Stomach (tissue), 9 donors: ENCODE measurements around the gene PDIA5. TPM values are rescaled to one million over a fixed set of nuclear protein-coding genes. Genes with fewer than 3 reads are reported as not detected.

Experiments
- DNase-seq, 2 donors: peaks; one replicate each; pipeline versions ENCODE4 v3.0.0 to v3.0.0-alpha.2; 2013 to 2019
- H3K27ac ChIP-seq, 5 donors: fragments of 200-600 bp in 4 of 5; sonication (generic) in 4 of 5; one replicate each; pipeline ENCODE4 v1.5.1; 2013 to 2019; ENCODE audit warnings: mild to moderate bottlenecking in 1 of 5, moderate library complexity in 1 of 5
- H3K27me3 ChIP-seq, 3 donors: fragments of 200-600 bp; sonication (generic); one replicate each; pipeline ENCODE4 v1.5.1; 2017 to 2019; ENCODE audit warnings: mixed run types in 1 of 3
- H3K36me3 ChIP-seq, 4 donors: fragments of 200-600 bp; sonication (generic); 1 replicate in 3 of 4; 2 replicates in 1 of 4; pipeline ENCODE4 v1.5.1; 2016 to 2019
- H3K4me1 ChIP-seq, 4 donors: fragments of 200-600 bp; sonication (generic); one replicate each; pipeline ENCODE4 v1.5.1; 2016 to 2019
- H3K4me3 ChIP-seq, 4 donors: fragments of 200-600 bp; sonication (generic) in 3 of 4; one replicate each; pipeline ENCODE4 v1.5.1; 2016 to 2019; ENCODE audit warnings: mild to moderate bottlenecking in 1 of 4
- H3K9me3 ChIP-seq, 4 donors: fragments of 200-600 bp; sonication (generic); one replicate each; pipeline ENCODE4 v1.5.1; 2016 to 2019
- CTCF ChIP-seq, 7 experiments: fragments of 450-650 bp in 4 of 7; fragments of 200-600 bp in 3 of 7; sonication (generic) in 3 of 7; IDR thresholded peaks; one replicate each; pipeline ENCODE4 v1.5.1; 2016 to 2019; ENCODE audit warnings: antibody characterized with exemption in 7 of 7, control low read depth in 2 of 7, mild to moderate bottlenecking in 1 of 7
- EP300 ChIP-seq: sonication (generic); formaldehyde crosslinking; IDR thresholded peaks from one replicate; pipeline ENCODE4 v1.6.1; 2017; ENCODE audit warnings: antibody characterized with exemption
- POLR2A ChIP-seq, 4 donors: fragments of 450-650 bp; IDR thresholded peaks; one replicate each; pipeline ENCODE4 v1.6.1; 2016; ENCODE audit warnings: antibody characterized with exemption in 4 of 4, control low read depth in 2 of 4, mild to moderate bottlenecking in 1 of 4, moderate library complexity in 1 of 4
- POLR2AphosphoS5 ChIP-seq, 3 donors: sonication (generic); formaldehyde crosslinking; IDR thresholded peaks; one replicate each; pipeline ENCODE4 v1.6.1; 2016; ENCODE audit warnings: antibody characterized with exemption in 3 of 3
- WGBS, 5 donors: extraction: QIAGEN DNeasy Blood & Tissue Kit in 3 of 5; methylation state at CpG; one replicate each; pipeline versions ENCODE4 v1.1.5 to v1.1.7; 2013 to 2018; 5-methylcytosine and 5-hydroxymethylcytosine counted together
- intact Hi-C: fragments of 100-400 bp; cut with DNase I; formaldehyde crosslinking; loops from one replicate; pipeline ENCODE4 v1.15.1; 2023; ENCODE audit warnings: low total_unique reads
- polyA plus RNA-seq, 3 donors: library from polyadenylated mRNA; stranded (reverse); fragments of 200-250 nt; gene quantifications; one replicate each; pipeline ENCODE4 v1.2.3, GENCODE V29; 2013
- total RNA-seq, 5 donors: library from RNA; depleted of rRNA; stranded (reverse); fragments of >200 nt; gene quantifications; one replicate each; pipeline versions ENCODE4 v1.1.0 to v1.2.3, GENCODE V29; 2014 to 2016
- donor health status: healthy with polysubstance abuse.
- donor health status: Bipolar disorder and iron deficiency.
- donor health status: healthy.

Gene PDIA5
- total and polyA plus RNA-seq, 8 donors, result 13.9 to 75.3 (median 35.0) TPM

DNA sequence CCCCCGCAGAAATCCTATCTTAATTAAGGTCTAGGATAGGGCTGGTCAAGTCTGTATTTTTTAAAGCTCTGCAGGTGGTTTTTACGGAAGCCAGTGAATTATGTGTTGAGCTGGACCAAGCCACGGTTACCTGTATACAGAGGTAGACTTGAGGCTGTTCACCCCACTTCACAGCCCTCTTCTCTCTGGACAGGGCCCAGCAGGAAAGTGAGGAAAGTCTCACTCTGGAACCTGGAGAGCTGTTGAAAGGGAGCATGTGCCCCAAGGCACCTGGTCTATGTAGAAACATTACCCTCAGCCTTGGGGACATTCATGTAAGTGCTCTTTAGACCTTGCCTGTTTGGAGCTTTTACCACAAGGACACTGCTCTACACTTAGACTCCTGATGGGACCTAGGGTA lies 46.1 kb upstream of the PDIA5 start:
- Histone ChIP-seq H3K4me1 (peaks cover 0 to under 1% (median 0%) of the 10 kb centered on the region in 4 donors), H3K36me3 (no peaks in the 10 kb centered on the region), H3K4me3 (no peak overlapping the region), H3K27me3 (peaks cover 0 to 43% (median 11%) of the 10 kb centered on the region in 3 donors), H3K9me3 (no peaks in the 10 kb centered on the region), H3K27ac (no peak overlapping the region)
- intact Hi-C loops, result no loop called here
- no peak for DNase-seq
- 80 to 96% (median 81%) methylated on average over 3 of the region's 3 CpGs for WGBS, 5 donors
- no peak for TF ChIP-seq POLR2AphosphoS5 (IDR thresholded peaks at IDR 0.05)
- no peak for TF ChIP-seq CTCF (IDR thresholded peaks at IDR 0.05)
- no peak for TF ChIP-seq EP300
- TF ChIP-seq POLR2A (IDR thresholded peaks at IDR 0.05), result no peak

DNA sequence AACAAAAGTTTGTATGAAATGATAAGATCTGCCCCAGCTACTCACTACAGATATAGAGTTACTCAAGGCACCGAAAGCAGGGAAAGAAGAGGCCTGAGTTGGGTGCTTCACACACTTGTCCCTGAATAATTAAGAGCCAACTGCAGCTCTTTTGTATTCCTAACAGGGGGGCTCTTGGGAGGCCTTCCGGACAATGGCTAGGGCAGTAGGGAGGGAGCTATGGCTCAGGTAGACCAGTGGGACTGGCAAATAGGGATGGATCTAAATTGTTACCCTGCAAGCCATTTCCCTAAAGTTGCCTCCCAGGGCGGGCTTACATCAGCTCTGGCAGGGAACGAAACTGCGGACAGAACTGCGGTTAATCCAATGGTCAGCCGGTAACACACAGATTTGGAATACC lies 45.4 kb upstream of the PDIA5 start:
- no peak overlapping the region for H3K27ac ChIP-seq
- TF ChIP-seq POLR2A (IDR thresholded peaks at IDR 0.05), result no peak
- TF ChIP-seq CTCF (IDR thresholded peaks at IDR 0.05), result no peak
- no peak for TF ChIP-seq POLR2AphosphoS5 (IDR thresholded peaks at IDR 0.05)
- TF ChIP-seq EP300, result no peak
- H3K36me3 ChIP-seq, result no peaks in the 10 kb centered on the region
- no peak overlapping the region for H3K4me3 ChIP-seq
- no peak for DNase-seq
- peaks cover 6 to 7% (median 6%) of the 10 kb centered on the region in 4 donors for H3K4me1 ChIP-seq
- WGBS, 5 donors, result 73 to 91% (median 79%) methylated on average over 7 of the region's 7 CpGs
- H3K9me3 ChIP-seq, result no peaks in the 10 kb centered on the region
- intact Hi-C loops, result no loop called here
- peaks cover 2 to 50% (median 17%) of the 10 kb centered on the region in 3 donors for H3K27me3 ChIP-seq

DNA sequence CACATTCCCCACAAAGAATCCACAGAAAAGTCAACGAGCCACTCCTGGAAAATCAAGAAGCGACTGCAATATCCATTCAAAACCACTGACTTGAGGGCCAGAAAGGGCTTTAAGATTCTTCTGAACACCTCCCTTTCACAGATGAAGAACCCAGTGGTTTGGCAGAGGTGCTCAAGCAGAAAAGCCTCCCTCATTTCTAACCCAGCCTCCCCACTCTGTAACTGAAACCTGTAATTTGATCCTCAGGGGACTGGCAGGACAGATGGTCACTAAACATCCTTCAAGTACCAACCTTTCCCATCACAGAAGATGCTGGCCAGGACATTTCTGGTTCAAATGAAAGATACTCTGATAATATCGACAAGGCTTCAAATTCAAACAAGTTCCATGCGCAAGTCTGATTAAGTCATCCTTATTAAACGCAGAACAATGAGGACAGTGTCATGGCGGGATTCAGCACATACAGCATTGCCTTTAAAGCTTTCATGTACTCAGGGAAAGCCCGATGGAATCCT lies 44.8 kb upstream of the PDIA5 start:
- 70 to 85% (median 78%) methylated on average over 7 of the region's 7 CpGs for WGBS, 5 donors
- DNase-seq, result no peak
- Histone ChIP-seq H3K36me3 (no peaks in the 10 kb centered on the region), H3K4me1 (peaks cover 13 to 14% (median 13%) of the 10 kb centered on the region in 4 donors), H3K27me3 (peaks cover 9 to 57% (median 24%) of the 10 kb centered on the region in 3 donors), H3K4me3 (no peak overlapping the region), H3K9me3 (no peaks in the 10 kb centered on the region), H3K27ac (no peak overlapping the region)
- TF ChIP-seq EP300 (no peak), CTCF (IDR thresholded peaks at IDR 0.05) (no peak), POLR2A (IDR thresholded peaks at IDR 0.05) (no peak)
- intact Hi-C loops, result no loop called here

DNA sequence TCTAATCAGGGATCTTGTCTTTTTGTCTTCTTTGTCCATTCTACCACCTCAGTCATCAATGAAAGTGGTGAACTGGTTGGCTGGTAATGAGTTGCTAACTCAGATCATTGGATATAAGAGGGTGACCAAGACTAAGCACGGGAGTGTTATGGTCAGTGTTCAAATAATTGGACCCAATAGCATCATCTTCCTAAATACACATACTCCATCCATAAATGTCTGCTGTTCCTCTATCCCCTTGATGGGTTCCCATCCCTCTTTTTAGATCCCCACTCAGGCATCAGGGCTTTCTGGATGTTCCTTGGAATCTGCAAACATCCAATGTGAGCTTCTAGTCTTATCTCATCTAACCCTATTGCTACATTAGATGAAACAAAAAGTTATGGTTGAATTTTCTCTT lies 42.8 kb upstream of the PDIA5 start:
- no peaks in the 10 kb centered on the region for H3K36me3 ChIP-seq
- H3K9me3 ChIP-seq, result no peaks in the 10 kb centered on the region
- peaks cover 29 to 34% (median 31%) of the 10 kb centered on the region in 4 donors for H3K4me1 ChIP-seq
- intact Hi-C loops, result no loop called here
- H3K27ac ChIP-seq, result no peak overlapping the region
- no peak for TF ChIP-seq POLR2AphosphoS5 (IDR thresholded peaks at IDR 0.05)
- TF ChIP-seq CTCF (IDR thresholded peaks at IDR 0.05), result no peak
- no peak for TF ChIP-seq POLR2A (IDR thresholded peaks at IDR 0.05)
- TF ChIP-seq EP300, result no peak
- H3K4me3 ChIP-seq, result no peak overlapping the region
- 80 to 100% (median 92%) methylated on average over 1 of the region's 1 CpG for WGBS, 5 donors
- no peak for DNase-seq
- peaks cover 13 to 71% (median 39%) of the 10 kb centered on the region in 3 donors for H3K27me3 ChIP-seq
